ENCODE results near the gene MRGPRD. TPM values are rescaled to one million over a fixed set of nuclear protein-coding genes. Genes with fewer than 3 reads are reported as not detected.
A peak's percentile ranks its signal among the peaks of the same experiment; 100 is the strongest.

The MRGPRD gene
- total and polyA plus RNA-seq, 9 donors = not detected

DNA sequence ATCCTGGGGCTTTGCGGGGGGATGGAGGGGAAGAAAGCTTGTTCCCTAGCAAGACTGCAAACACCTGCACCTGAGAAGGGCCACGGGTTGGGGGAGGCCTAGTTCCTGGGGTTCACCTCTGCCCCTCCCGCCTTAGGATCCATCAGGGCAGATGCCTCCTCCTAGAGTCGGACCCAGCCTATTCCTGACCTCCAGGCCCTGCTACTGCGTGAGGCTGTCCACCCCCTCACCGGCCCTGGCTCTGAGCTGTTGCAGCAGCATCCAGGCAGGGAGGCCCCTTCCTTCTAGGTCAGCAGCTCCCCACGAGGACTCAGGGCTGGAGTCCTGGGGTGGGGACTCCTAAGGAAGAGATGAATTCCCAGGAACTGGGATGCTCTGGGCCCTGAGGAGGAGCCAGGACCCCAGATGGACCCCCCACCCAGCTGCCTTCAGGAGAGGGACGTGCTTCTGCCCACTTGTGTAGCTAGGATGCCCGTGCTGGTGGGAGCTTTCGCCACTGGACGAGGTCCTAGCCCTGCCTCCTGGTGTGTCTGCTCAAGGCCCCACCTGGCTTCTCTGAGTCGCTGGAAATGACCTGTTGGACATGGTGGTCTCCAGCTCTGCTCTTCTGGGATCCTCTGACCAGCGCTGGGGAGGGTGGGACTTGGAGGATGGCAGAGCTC lies 21.9 kb upstream of the MRGPRD start:
- H3K36me3 ChIP-seq = no peaks in the 10 kb centered on the region
- WGBS, 3 donors = 53 to 70% (median 58%) methylated on average over 11 to 13 of the region's 13 CpGs
- TF ChIP-seq, protein P1, sequence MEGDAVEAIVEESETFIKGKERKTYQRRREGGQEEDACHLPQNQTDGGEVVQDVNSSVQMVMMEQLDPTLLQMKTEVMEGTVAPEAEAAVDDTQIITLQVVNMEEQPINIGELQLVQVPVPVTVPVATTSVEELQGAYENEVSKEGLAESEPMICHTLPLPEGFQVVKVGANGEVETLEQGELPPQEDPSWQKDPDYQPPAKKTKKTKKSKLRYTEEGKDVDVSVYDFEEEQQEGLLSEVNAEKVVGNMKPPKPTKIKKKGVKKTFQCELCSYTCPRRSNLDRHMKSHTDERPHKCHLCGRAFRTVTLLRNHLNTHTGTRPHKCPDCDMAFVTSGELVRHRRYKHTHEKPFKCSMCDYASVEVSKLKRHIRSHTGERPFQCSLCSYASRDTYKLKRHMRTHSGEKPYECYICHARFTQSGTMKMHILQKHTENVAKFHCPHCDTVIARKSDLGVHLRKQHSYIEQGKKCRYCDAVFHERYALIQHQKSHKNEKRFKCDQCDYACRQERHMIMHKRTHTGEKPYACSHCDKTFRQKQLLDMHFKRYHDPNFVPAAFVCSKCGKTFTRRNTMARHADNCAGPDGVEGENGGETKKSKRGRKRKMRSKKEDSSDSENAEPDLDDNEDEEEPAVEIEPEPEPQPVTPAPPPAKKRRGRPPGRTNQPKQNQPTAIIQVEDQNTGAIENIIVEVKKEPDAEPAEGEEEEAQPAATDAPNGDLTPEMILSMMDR (IDR thresholded peaks at IDR 0.05) = no peak
- no peak for TF ChIP-seq POLR2A (IDR thresholded peaks at IDR 0.05)
- H3K27ac ChIP-seq = peak overlapping the region; percentile 22 to 83
- intact Hi-C loops (cut with DNase I) = loop anchor here in 2 of 4 donors (10.0 kb wide), 2 partner anchors 58 to 98 kb away; partner anchors contain the start of genes IGHMBP2 (in 1 of the 2) and MRPL21 (in 1 of the 2)
- H3K4me3 ChIP-seq = no peak overlapping the region
- no peaks in the 10 kb centered on the region for H3K27me3 ChIP-seq
- H3K9me3 ChIP-seq = no peaks in the 10 kb centered on the region
- DNase-seq = peak in 2 of 5 donors; percentile 14 to 39
- peaks cover 32% of the 10 kb centered on the region for H3K4me1 ChIP-seq (ENCODE audit: insufficient read depth)

DNA sequence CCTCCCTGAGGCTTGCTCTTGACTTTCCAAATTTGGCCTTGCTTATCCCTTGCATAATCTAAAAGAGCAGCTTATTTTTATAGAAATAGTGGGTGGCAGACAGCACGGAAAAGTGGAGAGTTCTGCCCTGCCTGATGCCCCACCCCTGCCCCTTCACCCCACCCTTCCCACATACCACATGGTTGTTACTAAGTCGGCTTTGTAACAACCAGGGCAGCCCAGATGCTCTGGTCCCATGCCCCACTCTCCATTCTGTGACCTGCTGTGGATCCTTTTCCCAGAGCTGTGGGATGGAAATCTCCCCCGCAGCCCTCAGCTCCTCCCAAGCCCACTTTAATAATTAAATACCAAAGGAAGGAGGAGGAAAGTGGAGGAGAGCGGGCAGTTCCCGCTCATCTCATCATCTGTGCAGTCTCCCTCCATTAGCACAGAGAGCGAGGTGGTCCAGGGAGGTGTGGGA lies 21.4 kb upstream of the MRGPRD start:
- Histone ChIP-seq H3K4me1 (ENCODE audit: insufficient read depth) (peaks cover 30% of the 10 kb centered on the region), H3K4me3 (no peak overlapping the region), H3K27me3 (no peaks in the 10 kb centered on the region), H3K9me3 (no peaks in the 10 kb centered on the region), H3K27ac (peak overlapping the region; percentile 22 to 83), H3K36me3 (no peaks in the 10 kb centered on the region)
- no peak for DNase-seq
- WGBS, 3 donors = 26 to 34% (median 31%) methylated on average over 6 of the region's 6 CpGs
- intact Hi-C loops (cut with DNase I) = loop anchor here in 2 of 4 donors (10.0 kb wide), 2 partner anchors 57 to 97 kb away; partner anchors contain the start of genes IGHMBP2 (in 1 of the 2) and MRPL21 (in 1 of the 2)
- TF ChIP-seq EP300 (IDR thresholded peaks at IDR 0.05) = no peak
- no peak for TF ChIP-seq POLR2A (IDR thresholded peaks at IDR 0.05)
- TF ChIP-seq, protein P1 (IDR thresholded peaks at IDR 0.05) = no peak

DNA sequence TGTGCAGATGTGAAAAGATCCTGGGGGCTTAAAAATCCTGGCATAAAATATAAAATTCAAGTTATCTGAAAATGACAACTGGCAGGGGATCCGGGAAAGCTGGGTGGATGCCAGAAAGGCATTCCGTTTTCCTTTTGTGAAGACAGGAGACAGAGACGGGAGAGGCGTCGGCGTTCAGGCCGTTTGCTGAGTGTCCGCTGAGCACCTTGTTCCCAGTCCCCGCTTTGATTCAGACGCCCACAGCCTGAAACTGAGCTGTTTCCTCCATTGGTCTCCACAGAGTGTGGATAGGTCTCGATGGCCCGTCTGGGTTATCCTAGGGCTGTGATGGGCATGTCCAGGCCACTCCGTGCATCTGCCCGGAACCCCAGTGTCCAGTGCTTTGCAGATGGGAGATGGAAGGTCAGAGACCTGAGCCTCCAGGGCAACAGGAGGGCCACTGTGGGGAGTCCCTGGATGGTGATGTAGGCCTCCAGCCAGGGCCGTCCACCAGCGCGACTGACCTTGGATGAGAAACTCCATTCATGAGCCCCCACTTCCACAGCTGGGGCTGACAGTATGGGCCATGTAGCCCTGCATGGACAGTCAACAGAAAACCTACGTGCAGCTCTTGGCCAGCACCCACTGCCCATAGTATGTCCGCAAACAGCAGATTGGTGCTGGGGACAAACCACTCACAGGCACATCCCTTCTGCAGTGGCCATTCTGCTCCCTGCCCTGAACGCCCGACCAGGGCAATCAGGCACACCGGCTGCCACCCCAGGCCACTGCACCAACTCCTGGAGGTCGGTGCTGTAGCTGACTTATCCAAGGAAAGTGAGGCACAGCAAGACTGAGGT lies 20.7 kb upstream of the MRGPRD start:
- H3K27ac ChIP-seq = peak overlapping the region; percentile 23 to 83
- no peaks in the 10 kb centered on the region for H3K27me3 ChIP-seq
- H3K4me1 ChIP-seq (ENCODE audit: insufficient read depth) = peaks cover 29% of the 10 kb centered on the region
- H3K9me3 ChIP-seq = no peaks in the 10 kb centered on the region
- no peaks in the 10 kb centered on the region for H3K36me3 ChIP-seq
- no peak overlapping the region for H3K4me3 ChIP-seq
- intact Hi-C loops (cut with DNase I) = loop anchor here in 2 of 4 donors (10.0 kb wide), 2 partner anchors 57 to 97 kb away; partner anchors contain the start of genes IGHMBP2 (in 1 of the 2) and MRPL21 (in 1 of the 2)
- no peak for TF ChIP-seq EP300 (IDR thresholded peaks at IDR 0.05)
- TF ChIP-seq, protein P1 (IDR thresholded peaks at IDR 0.05) = no peak
- TF ChIP-seq POLR2A (IDR thresholded peaks at IDR 0.05) = no peak
- WGBS, 3 donors = 43 to 61% (median 55%) methylated on average over 22 to 23 of the region's 23 CpGs
- DNase-seq = peak in 4 of 5 donors; percentile 50 to 63 (median 52)

DNA sequence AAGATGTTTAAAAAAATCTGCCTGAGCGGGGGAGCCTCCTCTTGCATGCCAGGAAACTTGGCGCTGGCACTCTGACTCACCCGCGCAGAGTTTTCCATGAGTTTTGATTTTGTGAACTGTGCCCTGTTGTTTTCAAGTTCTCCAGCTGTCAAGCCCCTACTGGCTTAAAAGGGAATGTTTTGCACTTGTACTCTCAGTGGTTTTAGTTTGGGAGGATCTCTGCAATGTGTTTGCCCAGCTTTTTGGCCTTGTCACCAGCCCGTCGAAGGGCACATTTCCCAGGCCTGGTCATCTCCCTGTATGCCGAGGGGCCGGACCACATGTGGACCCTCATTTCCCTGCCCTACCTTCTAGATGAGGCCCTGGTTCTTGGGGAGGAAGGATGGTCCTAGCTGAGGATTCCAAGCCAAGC lies 20.1 kb upstream of the MRGPRD start:
- Histone ChIP-seq H3K9me3 (no peaks in the 10 kb centered on the region), H3K36me3 (no peaks in the 10 kb centered on the region), H3K4me3 (no peak overlapping the region), H3K27ac (peak overlapping the region; percentile 23 to 83), H3K27me3 (no peaks in the 10 kb centered on the region), H3K4me1 (ENCODE audit: insufficient read depth) (peaks cover 29% of the 10 kb centered on the region)
- peak; percentile 68 to 83 (median 77) for DNase-seq
- intact Hi-C loops (cut with DNase I) = loop anchor here in 2 of 4 donors (10.0 kb wide), 2 partner anchors 56 to 96 kb away; partner anchors contain the start of genes IGHMBP2 (in 1 of the 2) and MRPL21 (in 1 of the 2)
- WGBS, 3 donors = 7 to 11% (median 7%) methylated on average over 8 of the region's 8 CpGs
- no peak for TF ChIP-seq EP300 (IDR thresholded peaks at IDR 0.05)
- TF ChIP-seq, protein P1 (IDR thresholded peaks at IDR 0.05) = peak; percentile 56 to 79 (median 77)
- peak; percentile 27 for TF ChIP-seq POLR2A (IDR thresholded peaks at IDR 0.05)
